Esophagus muscularis mucosa (tissue), 4 donors: ENCODE data around the gene HS1BP3. TPM values are rescaled to one million over a fixed set of nuclear protein-coding genes. Genes with fewer than 3 reads are reported as not detected.

Experiments
- DNase-seq: peaks from one replicate; pipeline ENCODE4 v3.0.0-alpha.2; 2017; ENCODE audit errors: extremely low spot score
- H3K27ac ChIP-seq, 4 donors: fragments of 200-600 bp; sonication (generic); replicated peaks in 1 of 4; 1 replicate in 3 of 4; 2 replicates in 1 of 4; pipeline ENCODE4 v1.5.1; 2016 to 2019; ENCODE audit warnings: mild to moderate bottlenecking in 1 of 4
- H3K27me3 ChIP-seq, 4 donors: fragments of 200-600 bp; sonication (generic); one replicate each; pipeline versions ENCODE4 v1.5.1 to v1.6.0; 2016 to 2019
- H3K36me3 ChIP-seq, 4 donors: fragments of 200-600 bp; sonication (generic); one replicate each; pipeline ENCODE4 v1.5.1; 2016 to 2019
- H3K4me1 ChIP-seq, 4 donors: fragments of 200-600 bp; sonication (generic); one replicate each; pipeline ENCODE4 v1.5.1; 2016 to 2019
- H3K4me3 ChIP-seq, 4 donors: fragments of 200-600 bp; sonication (generic); 1 replicate in 2 of 4; 2 replicates in 2 of 4; pipeline ENCODE4 v1.5.1; 2016 to 2019; ENCODE audit warnings: mild to moderate bottlenecking in 4 of 4, moderate library complexity in 1 of 4
- H3K9me3 ChIP-seq, 4 donors: fragments of 200-600 bp; sonication (generic); 1 replicate in 3 of 4; 2 replicates in 1 of 4; pipeline ENCODE4 v1.5.1; 2016 to 2019
- CTCF ChIP-seq, 3 experiments: fragments of 200-600 bp in 2 of 3; fragments of 450-650 bp in 1 of 3; sonication (generic) in 2 of 3; IDR thresholded peaks; one replicate each; pipeline ENCODE4 v1.5.1; 2017 to 2019; ENCODE audit warnings: antibody characterized with exemption in 3 of 3, mild to moderate bottlenecking in 2 of 3, moderate library complexity in 1 of 3
- EP300 ChIP-seq: sonication (generic); formaldehyde crosslinking; IDR thresholded peaks from one replicate; pipeline ENCODE4 v1.6.1; 2017; ENCODE audit warnings: antibody characterized with exemption
- POLR2A ChIP-seq: fragments of 450-650 bp; IDR thresholded peaks from one replicate; pipeline ENCODE4 v1.6.1; 2017; ENCODE audit warnings: antibody characterized with exemption, moderate library complexity, mild to moderate bottlenecking, low read depth
- POLR2AphosphoS5 ChIP-seq, 2 donors: sonication (generic); formaldehyde crosslinking; IDR thresholded peaks; one replicate each; pipeline ENCODE4 v1.6.1; 2017; ENCODE audit warnings: antibody characterized with exemption in 2 of 2
- WGBS: methylation state at CpG from one replicate; pipeline ENCODE4 v1.1.5; 2018; 5-methylcytosine and 5-hydroxymethylcytosine counted together
- intact Hi-C: fragments of 100-400 bp; cut with DNase I; formaldehyde crosslinking; loops from one replicate; pipeline ENCODE4 v1.15.1; 2023
- total RNA-seq, 4 donors: library from RNA; depleted of rRNA; stranded (reverse); fragments of >200 nt; gene quantifications; one replicate each; pipeline versions ENCODE4 v1.1.0 to v1.2.1, GENCODE V29; 2016

HS1BP3 gene
- total RNA-seq, 4 donors from 2014 or later, result 42.6 to 95.6 (median 60.0) TPM

GRCh38 chr2:20617081-20617575 is 33.8 kb downstream of the HS1BP3 start:
- peaks cover 91 to 99% (median 97%) of the 10 kb centered on the region in 4 donors for H3K4me1 ChIP-seq
- 10% methylated on average over 8 of the region's 10 CpGs for whole genome bisulfite sequencing
- intact Hi-C loops, result no loop called here

GRCh38 chr2:20616341-20616871 is 34.5 kb downstream of the HS1BP3 start:
- no peak overlapping the region for H3K4me3 ChIP-seq
- TF ChIP-seq EP300, result no peak
- TF ChIP-seq CTCF (IDR thresholded peaks at IDR 0.05), result no peak
- TF ChIP-seq POLR2A, result no peak
- TF ChIP-seq POLR2AphosphoS5 (IDR thresholded peaks at IDR 0.05), result no peak
- no peaks in the 10 kb centered on the region for H3K9me3 ChIP-seq
- no peak for DNase-seq
- H3K27ac ChIP-seq, result peak overlapping the region; percentile 96 to 99 (median 96)
- intact Hi-C loops, result no loop called here
- H3K36me3 ChIP-seq, result peaks cover 2 to 19% (median 12%) of the 10 kb centered on the region in 4 donors
- 95% methylated on average over 4 of the region's 4 CpGs for WGBS
- peaks cover 94 to 100% (median 100%) of the 10 kb centered on the region in 4 donors for H3K4me1 ChIP-seq
- H3K27me3 ChIP-seq, result no peaks in the 10 kb centered on the region

More at GRCh38 chr2:20617081-20617575, 33.8 kb downstream of the HS1BP3 start:
- peak overlapping the region in 1 of 4 donors; percentile 9 for H3K4me3 ChIP-seq
- H3K9me3 ChIP-seq, result no peaks in the 10 kb centered on the region
- peak overlapping the region; percentile 96 to 99 (median 96) for H3K27ac ChIP-seq
- DNase-seq, result no peak
- TF ChIP-seq POLR2AphosphoS5 (IDR thresholded peaks at IDR 0.05) (peak in 1 of 2 donors; percentile 84), POLR2A (no peak)
- H3K36me3 ChIP-seq, result peaks cover 9 to 26% (median 19%) of the 10 kb centered on the region in 4 donors
- no peaks in the 10 kb centered on the region for H3K27me3 ChIP-seq

GRCh38 chr2:20615466-20616241 is 35.2 kb downstream of the HS1BP3 start:
- Histone ChIP-seq H3K36me3 (peaks cover 0 to 11% (median 4%) of the 10 kb centered on the region in 4 donors), H3K4me3 (no peak overlapping the region), H3K4me1 (peaks cover 98 to 100% (median 100%) of the 10 kb centered on the region in 4 donors), H3K9me3 (no peaks in the 10 kb centered on the region), H3K27me3 (no peaks in the 10 kb centered on the region), H3K27ac (peak overlapping the region; percentile 96 to 99 (median 96))
- DNase-seq, result no peak
- intact Hi-C loops, result no loop called here
- WGBS, result 66% methylated on average over 9 of the region's 9 CpGs
- TF ChIP-seq CTCF (IDR thresholded peaks at IDR 0.05), result no peak
- peak; percentile 84 for TF ChIP-seq EP300
- peak in 1 of 2 donors; percentile 44 for TF ChIP-seq POLR2AphosphoS5 (IDR thresholded peaks at IDR 0.05)
- TF ChIP-seq POLR2A, result no peak

GRCh38 chr2:20615068-20615465 is 35.8 kb downstream of the HS1BP3 start:
- no peak overlapping the region for H3K4me3 ChIP-seq
- no peaks in the 10 kb centered on the region for H3K9me3 ChIP-seq
- no peak for DNase-seq
- H3K27me3 ChIP-seq, result no peaks in the 10 kb centered on the region
- H3K27ac ChIP-seq, result peak overlapping the region; percentile 96 to 99 (median 96)
- 81% methylated on average over 4 of the region's 6 CpGs for WGBS
- H3K36me3 ChIP-seq, result peaks cover 0 to 5% (median 1%) of the 10 kb centered on the region in 4 donors
- H3K4me1 ChIP-seq, result peaks cover 99 to 100% (median 100%) of the 10 kb centered on the region in 4 donors
- intact Hi-C loops, result no loop called here
- TF ChIP-seq POLR2AphosphoS5 (IDR thresholded peaks at IDR 0.05) (no peak), CTCF (IDR thresholded peaks at IDR 0.05) (no peak)
